CD4-positive, alpha-beta T cell treated with Interleukin-6 for 4 hours (primary cell): Measurements from ENCODE around the gene RHBDL1.

Source experiments
- DNase-seq: peaks from one replicate; pipeline ENCODE4 v3.0.0-alpha.2; 2020; ENCODE audit warnings: mixed read lengths

The RHBDL1 gene

DNA sequence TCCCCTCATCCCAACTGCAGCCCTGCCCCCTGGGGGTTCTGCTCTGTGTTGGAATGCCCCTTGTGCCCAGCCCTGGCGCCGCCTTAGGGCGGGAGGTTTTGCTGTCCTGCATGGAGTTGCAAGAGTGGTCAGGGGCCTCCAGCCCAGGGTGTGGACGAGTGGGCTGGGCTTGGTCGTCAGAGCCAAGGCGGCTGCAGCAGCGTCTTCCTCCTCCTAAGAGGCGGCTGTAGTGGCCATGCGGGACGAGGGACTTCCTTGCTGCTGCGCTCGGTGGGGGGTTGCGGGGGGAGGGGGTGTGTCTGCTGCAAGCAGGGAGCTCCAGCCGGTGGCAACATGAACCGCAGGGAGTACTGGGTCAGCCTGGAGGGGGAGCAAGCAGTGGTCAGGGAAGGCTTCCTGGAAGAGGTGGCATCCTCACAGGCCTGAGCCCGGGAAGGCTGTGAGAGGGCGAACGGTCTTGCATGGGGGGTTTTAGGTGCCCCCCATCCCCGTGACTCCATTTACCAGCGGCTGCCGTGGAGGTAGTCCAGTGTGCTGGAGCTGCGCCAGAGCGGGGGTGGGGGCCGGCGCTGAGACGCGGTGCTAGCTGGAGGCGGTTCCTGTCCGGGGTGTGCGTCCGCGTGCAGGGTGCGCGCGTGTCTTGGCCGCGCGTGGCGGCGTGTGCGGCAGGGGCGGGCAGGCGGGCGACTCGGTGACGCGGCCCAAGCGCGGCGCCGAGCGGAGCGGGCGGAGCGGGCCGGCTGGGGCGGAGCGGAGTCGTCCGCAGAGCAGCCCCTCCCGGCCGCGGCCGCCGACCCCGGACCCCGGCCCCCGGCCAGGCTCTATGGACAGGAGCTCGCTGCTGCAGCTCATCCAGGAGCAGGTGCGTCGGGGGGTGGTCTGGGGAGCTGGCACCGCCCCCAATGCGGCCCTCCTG is at the start of gene RHBDL1:
TSS of gene RHBDL1 (plus strand) at position 704 of the 916 bp plus-strand sequence. CDS start at position 824, 120 bp downstream.
- DNase-seq: no peak

DNA sequence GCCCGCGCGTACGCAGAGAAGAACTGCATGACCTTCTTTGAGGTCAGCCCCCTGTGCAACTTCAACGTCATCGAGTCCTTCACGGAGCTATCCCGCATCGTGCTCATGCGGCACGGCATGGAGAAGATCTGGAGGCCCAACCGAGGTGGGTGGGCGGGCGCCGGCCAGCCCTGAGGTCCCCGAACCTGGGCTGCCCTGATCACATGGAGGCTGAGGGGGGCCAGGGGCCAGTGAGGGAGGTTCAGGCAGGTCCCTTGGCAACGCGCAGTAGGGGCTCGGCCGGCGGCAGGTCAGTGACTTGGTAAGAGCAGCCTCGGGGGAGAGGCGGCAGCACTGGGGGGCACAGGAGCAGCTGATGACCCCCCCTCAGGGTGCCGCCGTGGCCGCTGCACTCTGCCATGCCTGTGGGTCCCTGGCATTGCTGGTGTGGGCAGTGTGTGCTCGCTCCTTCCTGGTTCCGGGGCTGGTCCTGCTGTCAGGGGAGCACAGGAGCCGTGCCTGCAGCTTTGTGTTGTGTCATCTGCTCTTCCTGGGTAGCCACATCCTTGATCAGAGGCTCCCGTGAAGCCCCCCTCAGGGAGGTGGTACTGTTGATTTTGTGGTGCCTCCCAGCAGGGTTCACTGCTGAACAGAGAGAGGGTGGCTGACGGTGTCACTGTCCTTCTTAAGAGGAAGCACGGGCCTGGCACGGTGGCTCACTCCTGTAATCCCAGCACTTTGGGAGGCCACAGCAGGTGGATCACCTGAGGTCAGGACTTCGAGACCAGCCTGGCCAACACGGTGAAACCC is 49.3 kb upstream of the RHBDL1 start:
- DNase-seq: no peak

GRCh38 chr16:626787-627453 is 48.6 kb upstream of the RHBDL1 start:
- no peak for DNase-seq

GRCh38 chr16:627454-628239 is 47.8 kb upstream of the RHBDL1 start:
- DNase-seq: no peak

- DNase-seq: no peak
Observed at GRCh38 chr16:628321-629061, 47.0 kb upstream of the RHBDL1 start.

- DNase-seq: no peak
Observed at GRCh38 chr16:629185-629832, 46.2 kb upstream of the RHBDL1 start.

- no peak for DNase-seq
Observed at GRCh38 chr16:629833-630248, 45.6 kb upstream of the RHBDL1 start.

- DNase-seq: no peak
Observed at GRCh38 chr16:630249-630814, 45.1 kb upstream of the RHBDL1 start.

GRCh38 chr16:630815-631405 is 44.6 kb upstream of the RHBDL1 start, which contains the start of gene WFIKKN1:
WFIKKN1 (plus strand) TSS chr16:630985; CDS start chr16:631254, 269 bp downstream.
- no peak for DNase-seq

- no peak for DNase-seq
Observed at GRCh38 chr16:631808-632358, 43.6 kb upstream of the RHBDL1 start.

DNA sequence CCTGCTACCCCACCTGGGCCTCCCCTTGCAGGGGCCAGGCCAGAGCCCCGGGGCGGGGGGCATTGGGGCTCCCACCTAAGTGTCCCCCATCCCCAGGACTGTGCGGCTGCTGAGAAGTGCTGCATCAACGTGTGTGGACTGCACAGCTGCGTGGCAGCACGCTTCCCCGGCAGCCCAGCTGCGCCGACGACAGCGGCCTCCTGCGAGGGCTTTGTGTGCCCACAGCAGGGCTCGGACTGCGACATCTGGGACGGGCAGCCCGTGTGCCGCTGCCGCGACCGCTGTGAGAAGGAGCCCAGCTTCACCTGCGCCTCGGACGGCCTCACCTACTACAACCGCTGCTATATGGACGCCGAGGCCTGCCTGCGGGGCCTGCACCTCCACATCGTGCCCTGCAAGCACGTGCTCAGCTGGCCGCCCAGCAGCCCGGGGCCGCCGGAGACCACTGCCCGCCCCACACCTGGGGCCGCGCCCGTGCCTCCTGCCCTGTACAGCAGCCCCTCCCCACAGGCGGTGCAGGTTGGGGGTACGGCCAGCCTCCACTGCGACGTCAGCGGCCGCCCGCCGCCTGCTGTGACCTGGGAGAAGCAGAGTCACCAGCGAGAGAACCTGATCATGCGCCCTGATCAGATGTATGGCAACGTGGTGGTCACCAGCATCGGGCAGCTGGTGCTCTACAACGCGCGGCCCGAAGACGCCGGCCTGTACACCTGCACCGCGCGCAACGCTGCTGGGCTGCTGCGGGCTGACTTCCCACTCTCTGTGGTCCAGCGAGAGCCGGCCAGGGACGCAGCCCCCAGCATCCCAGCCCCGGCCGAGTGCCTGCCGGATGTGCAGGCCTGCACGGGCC is 42.8 kb upstream of the RHBDL1 start:
- no peak for DNase-seq

DNA sequence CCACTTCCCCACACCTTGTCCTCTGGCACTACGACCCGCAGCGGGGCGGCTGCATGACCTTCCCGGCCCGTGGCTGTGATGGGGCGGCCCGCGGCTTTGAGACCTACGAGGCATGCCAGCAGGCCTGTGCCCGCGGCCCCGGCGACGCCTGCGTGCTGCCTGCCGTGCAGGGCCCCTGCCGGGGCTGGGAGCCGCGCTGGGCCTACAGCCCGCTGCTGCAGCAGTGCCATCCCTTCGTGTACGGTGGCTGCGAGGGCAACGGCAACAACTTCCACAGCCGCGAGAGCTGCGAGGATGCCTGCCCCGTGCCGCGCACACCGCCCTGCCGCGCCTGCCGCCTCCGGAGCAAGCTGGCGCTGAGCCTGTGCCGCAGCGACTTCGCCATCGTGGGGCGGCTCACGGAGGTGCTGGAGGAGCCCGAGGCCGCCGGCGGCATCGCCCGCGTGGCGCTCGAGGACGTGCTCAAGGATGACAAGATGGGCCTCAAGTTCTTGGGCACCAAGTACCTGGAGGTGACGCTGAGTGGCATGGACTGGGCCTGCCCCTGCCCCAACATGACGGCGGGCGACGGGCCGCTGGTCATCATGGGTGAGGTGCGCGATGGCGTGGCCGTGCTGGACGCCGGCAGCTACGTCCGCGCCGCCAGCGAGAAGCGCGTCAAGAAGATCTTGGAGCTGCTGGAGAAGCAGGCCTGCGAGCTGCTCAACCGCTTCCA is 42.0 kb upstream of the RHBDL1 start:
- no peak for DNase-seq

- no peak for DNase-seq
Observed at GRCh38 chr16:634051-634670, 41.3 kb upstream of the RHBDL1 start.

- DNase-seq: no peak
Observed at GRCh38 chr16:634996-635395, 40.5 kb upstream of the RHBDL1 start.

DNA sequence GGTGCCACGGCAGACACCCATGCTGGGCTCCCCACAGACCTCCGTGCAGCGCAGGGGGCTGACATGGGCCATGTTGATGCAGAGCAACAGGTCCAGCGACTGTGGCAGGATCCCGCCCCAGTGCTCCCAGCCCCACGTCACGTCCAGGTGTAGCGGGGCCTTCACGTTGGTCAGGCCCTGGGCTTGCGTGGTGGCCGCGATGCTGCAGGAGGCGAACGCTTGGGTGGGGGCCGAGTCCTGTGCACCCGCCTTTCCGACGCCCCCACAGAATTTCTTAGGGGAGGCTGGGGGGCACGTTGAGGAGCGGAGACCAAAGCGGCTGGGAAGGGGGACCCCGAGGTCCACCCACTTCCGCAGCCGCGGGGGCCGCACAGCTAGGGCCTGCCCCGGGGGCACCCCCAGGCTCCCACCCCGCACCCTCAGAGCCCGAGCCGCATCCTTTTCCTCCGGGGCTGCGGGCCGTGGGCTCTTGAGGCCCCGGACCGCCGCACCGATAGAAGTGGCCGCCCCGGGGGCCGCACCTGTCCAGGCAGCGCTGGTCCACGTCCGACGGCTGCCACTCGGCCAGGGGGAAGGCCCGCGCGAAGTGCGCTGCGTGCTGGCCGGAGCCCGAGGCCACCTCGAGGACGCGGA is 39.8 kb upstream of the RHBDL1 start:
- no peak for DNase-seq

DNA sequence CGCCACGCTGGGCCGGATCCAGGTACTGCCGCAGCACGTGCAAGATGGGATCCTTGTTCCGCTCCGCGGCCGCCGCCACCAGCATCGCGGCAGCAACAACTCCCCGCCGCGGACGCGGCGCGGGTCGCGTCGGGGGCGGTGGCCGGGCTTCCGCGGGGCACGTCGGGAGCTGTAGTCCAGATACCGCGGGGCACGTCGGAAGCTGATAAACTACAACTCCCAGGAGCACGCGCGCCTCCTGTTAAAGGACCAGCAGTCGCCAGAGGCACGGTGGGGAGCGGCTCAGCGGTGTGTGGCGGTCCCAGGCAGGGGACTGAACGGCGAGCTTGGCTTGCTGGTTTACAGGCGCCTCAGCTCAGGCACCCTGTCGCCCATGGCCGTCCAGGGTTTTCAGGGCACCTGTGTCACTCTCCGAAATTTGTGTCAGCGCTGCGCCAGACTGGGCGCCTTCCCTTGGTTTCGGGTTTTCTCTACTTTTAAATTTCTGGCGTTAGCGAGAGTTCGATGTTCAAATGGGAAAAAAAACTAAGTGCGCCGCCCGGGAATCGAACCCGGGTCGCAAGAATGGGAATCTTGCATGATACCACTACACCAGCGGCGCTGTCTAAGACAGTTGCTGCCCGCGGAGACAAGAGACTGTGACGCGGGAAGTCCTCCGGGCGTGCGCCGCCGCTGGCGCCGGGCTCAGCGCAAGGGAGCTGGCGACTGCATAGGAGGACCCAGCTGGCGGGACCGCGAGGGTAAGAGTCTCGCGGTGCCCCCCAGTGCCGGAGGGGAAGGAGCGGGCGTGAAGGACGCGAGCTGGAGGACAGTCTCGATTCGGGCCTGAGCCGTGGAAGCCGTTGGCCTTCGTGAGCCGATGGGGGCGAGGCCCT is 39.0 kb upstream of the RHBDL1 start, which contains the start of gene METTL26:
TSS of gene METTL26 (minus strand) at position 100 of the 875 bp plus-strand sequence. CDS start at position 85, 15 bp downstream.
- DNase-seq: peak; percentile 96
